ENCODE measurements around the gene GNG13.

- TF ChIP-seq, protein P1, sequence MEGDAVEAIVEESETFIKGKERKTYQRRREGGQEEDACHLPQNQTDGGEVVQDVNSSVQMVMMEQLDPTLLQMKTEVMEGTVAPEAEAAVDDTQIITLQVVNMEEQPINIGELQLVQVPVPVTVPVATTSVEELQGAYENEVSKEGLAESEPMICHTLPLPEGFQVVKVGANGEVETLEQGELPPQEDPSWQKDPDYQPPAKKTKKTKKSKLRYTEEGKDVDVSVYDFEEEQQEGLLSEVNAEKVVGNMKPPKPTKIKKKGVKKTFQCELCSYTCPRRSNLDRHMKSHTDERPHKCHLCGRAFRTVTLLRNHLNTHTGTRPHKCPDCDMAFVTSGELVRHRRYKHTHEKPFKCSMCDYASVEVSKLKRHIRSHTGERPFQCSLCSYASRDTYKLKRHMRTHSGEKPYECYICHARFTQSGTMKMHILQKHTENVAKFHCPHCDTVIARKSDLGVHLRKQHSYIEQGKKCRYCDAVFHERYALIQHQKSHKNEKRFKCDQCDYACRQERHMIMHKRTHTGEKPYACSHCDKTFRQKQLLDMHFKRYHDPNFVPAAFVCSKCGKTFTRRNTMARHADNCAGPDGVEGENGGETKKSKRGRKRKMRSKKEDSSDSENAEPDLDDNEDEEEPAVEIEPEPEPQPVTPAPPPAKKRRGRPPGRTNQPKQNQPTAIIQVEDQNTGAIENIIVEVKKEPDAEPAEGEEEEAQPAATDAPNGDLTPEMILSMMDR (IDR thresholded peaks at IDR 0.05) = no peak
- no peak for TF ChIP-seq ZFX (IDR thresholded peaks at IDR 0.05; ENCODE audit: borderline replicate concordance)
Observed at GRCh38 chr16:794091-794822, 6.3 kb downstream of the GNG13 start.

Data from 22Rv1 (cell line).